Left ventricle myocardium superior (tissue), 1 donor: Measurements from ENCODE around the gene TNIP1. TPM values are rescaled to one million over a fixed set of nuclear protein-coding genes. Genes with fewer than 3 reads are reported as not detected.

Experiments
- ATAC-seq: fragments of 200-7000 bp; cut with Tn5 transposase; one replicate; pipeline ENCODE4 v1.9.1; 2020; ENCODE audit warnings: mild to moderate bottlenecking, moderate library complexity
- DNase-seq: peaks from one replicate; pipeline ENCODE4 v3.0.0-alpha.2; 2020
- intact Hi-C: fragments of 100-400 bp; cut with micrococcal nuclease; formaldehyde crosslinking; loops from one replicate; pipeline ENCODE4 v1.11.0; 2022
- total RNA-seq: library from RNA; stranded (reverse); fragmentation: NEBNext Ultra II Directional; extraction: Animal tissue kit (Norgen Biotek cat#: 25700); gene quantifications from one replicate; pipeline ENCODE4 v1.2.1, GENCODE V29; 2021
- donor health status: DM: no; HTN: yes; CAD: no; lungs with severe emphysema.

TNIP1 gene
- total RNA-seq, 1 donor from 2014 or later: 137 TPM

- DNase-seq (no peak), ATAC-seq (no peak)
- intact Hi-C loops: no loop called here
Measured at GRCh38 chr5:151031554-151031953, 49.3 kb downstream of the TNIP1 start.

GRCh38 chr5:151030379-151030778, 50.5 kb downstream of the TNIP1 start:
- ATAC-seq (peak; percentile 84), DNase-seq (peak; percentile 75)
- intact Hi-C loops: no loop called here

GRCh38 chr5:151030056-151030336, 50.8 kb downstream of the TNIP1 start:
- peak; percentile 11 for ATAC-seq
- intact Hi-C loops: no loop called here
- DNase-seq: no peak

- intact Hi-C loops: no loop called here
- DNase-seq (no peak), ATAC-seq (peak; percentile 3)
Measured at GRCh38 chr5:151029179-151030055, 51.4 kb downstream of the TNIP1 start.

GRCh38 chr5:151028717-151029116, 52.1 kb downstream of the TNIP1 start:
- intact Hi-C loops: no loop called here
- ATAC-seq (peak; percentile 1), DNase-seq (no peak)

- intact Hi-C loops: no loop called here
- DNase-seq (no peak), ATAC-seq (no peak)
Measured at GRCh38 chr5:151027961-151028479, 52.8 kb downstream of the TNIP1 start.

- intact Hi-C loops: no loop called here
- DNase-seq (peak; percentile 69), ATAC-seq (peak; percentile 10)
Measured at GRCh38 chr5:151026679-151027078, 54.2 kb downstream of the TNIP1 start.

- DNase-seq (peak; percentile 42), ATAC-seq (no peak)
- intact Hi-C loops: no loop called here
Measured at GRCh38 chr5:151026088-151026487, 54.7 kb downstream of the TNIP1 start.

- no peak for ATAC-seq
- intact Hi-C loops: no loop called here
- no peak for DNase-seq
Measured at GRCh38 chr5:151025250-151025606, 55.6 kb downstream of the TNIP1 start.

- no peak for ATAC-seq
- intact Hi-C loops: no loop called here
- no peak for DNase-seq
Measured at GRCh38 chr5:151024440-151025249, 56.2 kb downstream of the TNIP1 start.

- peak; percentile 36 for ATAC-seq
- peak; percentile 77 for DNase-seq
- intact Hi-C loops: no loop called here
Measured at GRCh38 chr5:151023651-151024050, 57.2 kb downstream of the TNIP1 start.

GRCh38 chr5:151023047-151023615, 57.7 kb downstream of the TNIP1 start:
- DNase-seq (peak; percentile 75), ATAC-seq (peak; percentile 63)
- intact Hi-C loops: no loop called here

- peak; percentile 46 for DNase-seq
- intact Hi-C loops: no loop called here
- ATAC-seq: peak; percentile 7
Measured at GRCh38 chr5:151022511-151023018, 58.3 kb downstream of the TNIP1 start.

GRCh38 chr5:151021746-151022145, 59.1 kb downstream of the TNIP1 start:
- ATAC-seq (no peak), DNase-seq (no peak)
- intact Hi-C loops: no loop called here

- peak; percentile 86 for ATAC-seq
- peak; percentile 96 for DNase-seq
- intact Hi-C loops: no loop called here
Measured at GRCh38 chr5:151020304-151021110, 60.3 kb downstream of the TNIP1 start, which contains the start of gene GPX3. Gene GPX3 (plus strand): TSS chr5:151020591. CDS start chr5:151020655, 64 bp downstream.

GRCh38 chr5:151019331-151019730, 61.5 kb downstream of the TNIP1 start:
- no peak for DNase-seq
- no peak for ATAC-seq
- intact Hi-C loops: no loop called here

- no peak for DNase-seq
- intact Hi-C loops: no loop called here
- no peak for ATAC-seq
Measured at GRCh38 chr5:151018846-151019245, 62.0 kb downstream of the TNIP1 start.

GRCh38 chr5:151017897-151018296, 62.9 kb downstream of the TNIP1 start:
- intact Hi-C loops: no loop called here
- ATAC-seq (no peak), DNase-seq (no peak)

- DNase-seq (peak; percentile 56), ATAC-seq (peak; percentile 4)
- intact Hi-C loops: no loop called here
Measured at GRCh38 chr5:151016700-151017099, 64.1 kb downstream of the TNIP1 start.
